ENCODE results near the gene HSDL2.

HSDL2 gene

GRCh38 chr9:112446526-112446925 is 66.6 kb downstream of the HSDL2 start:
- no peak for DNase-seq (ENCODE audit: low read depth)

- DNase-seq (ENCODE audit: low read depth): no peak
These were observed 67.4 kb downstream of the HSDL2 start for GRCh38 chr9:112447283-112447761.

GRCh38 chr9:112462855-112463254 is 82.9 kb downstream of the HSDL2 start:
- DNase-seq (ENCODE audit: low read depth): no peak

- no peak for DNase-seq (ENCODE audit: low read depth)
These were observed 85.4 kb downstream of the HSDL2 start for GRCh38 chr9:112465352-112465751.

- no peak for DNase-seq (ENCODE audit: low read depth)
These were observed 93.1 kb downstream of the HSDL2 start for GRCh38 chr9:112472996-112473395.

- no peak for DNase-seq (ENCODE audit: low read depth)
These were observed 94.1 kb downstream of the HSDL2 start for GRCh38 chr9:112473986-112474385.

- no peak for DNase-seq (ENCODE audit: low read depth)
These were observed 95.4 kb downstream of the HSDL2 start for GRCh38 chr9:112475318-112475717.

GRCh38 chr9:112477330-112477729 is 97.4 kb downstream of the HSDL2 start:
- DNase-seq (ENCODE audit: low read depth): no peak

- DNase-seq (ENCODE audit: low read depth): no peak
These were observed 99.3 kb downstream of the HSDL2 start for GRCh38 chr9:112479221-112479620.

- DNase-seq (ENCODE audit: low read depth): no peak
These were observed 104.7 kb downstream of the HSDL2 start for GRCh38 chr9:112484607-112485006.

GRCh38 chr9:112485574-112485973 is 105.7 kb downstream of the HSDL2 start:
- no peak for DNase-seq (ENCODE audit: low read depth)

- peak; percentile 71 for DNase-seq (ENCODE audit: low read depth)
These were observed 106.5 kb downstream of the HSDL2 start, which contains the start of gene KIAA1958 for GRCh38 chr9:112486221-112487007. TSS of gene KIAA1958 (plus strand) at chr9:112486827. CDS start at chr9:112574081, 87,254 bp downstream.

- DNase-seq (ENCODE audit: low read depth): peak; percentile 24
These were observed 107.3 kb downstream of the HSDL2 start for GRCh38 chr9:112487008-112487798.

GRCh38 chr9:112487799-112488340 is 108.0 kb downstream of the HSDL2 start:
- DNase-seq (ENCODE audit: low read depth): no peak

- DNase-seq (ENCODE audit: low read depth): no peak
These were observed 109.2 kb downstream of the HSDL2 start for GRCh38 chr9:112489039-112489546.

- DNase-seq (ENCODE audit: low read depth): no peak
These were observed 110.2 kb downstream of the HSDL2 start for GRCh38 chr9:112489876-112490666.

- no peak for DNase-seq (ENCODE audit: low read depth)
These were observed 113.7 kb downstream of the HSDL2 start for GRCh38 chr9:112493393-112494137.

GRCh38 chr9:112494153-112494552 is 114.2 kb downstream of the HSDL2 start:
- no peak for DNase-seq (ENCODE audit: low read depth)

- DNase-seq (ENCODE audit: low read depth): no peak
These were observed 115.7 kb downstream of the HSDL2 start for GRCh38 chr9:112495614-112496013.

GRCh38 chr9:112496074-112496722 is 116.3 kb downstream of the HSDL2 start:
- no peak for DNase-seq (ENCODE audit: low read depth)

Measured in activated T-helper 9 cell treated with anti-CD3 and anti-CD28 coated beads, Interleukin-2, amount 50 U/mL, for 16 hours (primary cell).